ENCODE results near the gene FOXA3. TPM values are rescaled to one million over a fixed set of nuclear protein-coding genes. Genes with fewer than 3 reads are reported as not detected.

Gene FOXA3
- total RNA-seq = not detected

GRCh38 chr19:45863840-45864628, at the start of gene FOXA3:
Gene FOXA3, plus strand, starts transcription at chr19:45864326. Its CDS starts 131 bp downstream, at chr19:45864457.
- intact Hi-C loops (cut with DNase I) = no loop called here
- DNase-seq (ENCODE audit: low spot score) (peak; percentile 66), ATAC-seq (peak; percentile 7)

GRCh38 chr19:45814851-45815480, 49.2 kb upstream of the FOXA3 start, which contains the start of gene RSPH6A:
Gene RSPH6A, minus strand, starts transcription at chr19:45815308. Its CDS starts 132 bp downstream, at chr19:45815176.
- ATAC-seq = no peak
- intact Hi-C loops (cut with DNase I) = no loop called here
- no peak for DNase-seq (ENCODE audit: low spot score)

DNA sequence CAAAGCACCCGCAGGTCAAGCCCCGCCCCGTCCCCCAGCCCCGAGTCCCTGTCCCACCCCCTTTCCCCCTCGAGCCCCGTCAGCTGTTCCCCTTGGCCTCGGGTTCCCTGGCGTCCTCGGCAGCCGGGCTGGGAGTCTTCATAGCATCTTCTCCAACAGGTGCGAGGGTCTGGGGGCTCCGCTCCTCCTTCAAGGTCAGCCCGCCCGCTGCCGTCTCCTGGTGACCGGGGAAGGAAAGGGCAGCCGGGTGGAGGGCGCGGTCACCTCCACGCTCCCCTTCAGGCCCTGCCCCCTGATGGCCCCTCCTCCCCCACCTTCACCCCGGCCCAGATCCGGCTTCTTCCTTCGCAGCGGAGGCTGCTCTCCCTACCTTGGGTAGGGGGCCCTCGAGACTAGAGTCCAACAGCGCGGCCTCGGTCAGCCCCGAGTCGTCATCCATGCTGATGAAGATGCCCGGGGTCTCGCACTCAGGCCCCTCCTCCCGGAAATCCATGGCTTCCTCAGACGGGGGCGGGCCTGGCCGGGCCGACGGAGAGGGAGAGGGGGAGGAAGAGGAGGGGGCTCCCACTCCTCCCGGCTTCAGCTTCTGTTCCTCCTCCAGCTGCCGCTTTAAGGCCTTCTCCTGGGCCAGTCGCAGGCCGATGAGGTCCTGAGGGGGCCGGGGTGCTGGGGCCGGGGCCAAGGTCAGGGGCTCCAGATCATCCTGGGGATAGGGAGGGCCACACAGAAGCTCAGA, 48.5 kb upstream of the FOXA3 start:
- ATAC-seq = peak; percentile 37
- intact Hi-C loops (cut with DNase I) = no loop called here
- DNase-seq (ENCODE audit: low spot score) = no peak

GRCh38 chr19:45816236-45817009, 47.7 kb upstream of the FOXA3 start:
- intact Hi-C loops (cut with DNase I) = no loop called here
- ATAC-seq (peak; percentile 20), DNase-seq (ENCODE audit: low spot score) (no peak)

DNA sequence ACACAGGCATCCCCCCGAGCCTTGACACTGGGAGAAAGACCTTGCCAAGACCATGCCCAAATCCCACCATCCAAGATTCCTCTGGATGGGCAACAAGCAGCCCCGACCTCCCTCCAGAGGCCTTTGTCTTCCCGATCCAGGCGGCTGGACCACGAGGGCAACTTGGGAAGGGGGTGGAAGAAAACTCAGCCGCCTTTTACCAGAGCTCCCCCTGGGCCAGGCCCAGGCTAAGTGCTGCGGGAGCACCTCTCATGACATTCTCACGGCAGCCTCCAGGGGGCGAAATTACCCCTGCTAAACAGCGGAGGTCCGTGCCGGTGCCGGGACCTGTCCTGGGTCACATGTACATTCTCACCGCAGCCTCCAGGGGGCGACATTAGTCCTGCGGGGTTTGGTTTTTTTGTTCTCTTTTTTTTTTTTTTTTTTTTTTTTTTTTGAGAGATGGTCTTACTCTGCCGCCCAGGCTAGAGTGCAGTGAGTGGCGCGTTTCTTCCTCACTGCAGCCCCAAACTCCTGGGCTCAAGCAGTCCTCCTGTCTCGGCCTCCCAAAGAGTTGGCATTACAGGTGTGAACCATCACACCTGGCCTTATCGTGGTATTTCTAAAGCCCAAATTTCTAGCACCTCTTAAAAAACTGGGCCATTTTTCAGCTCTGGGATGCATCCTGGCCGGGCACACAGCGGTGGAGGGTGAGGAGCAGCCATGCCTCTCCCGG, 47.0 kb upstream of the FOXA3 start:
- intact Hi-C loops (cut with DNase I) = no loop called here
- ATAC-seq = peak; percentile 90
- peak; percentile 97 for DNase-seq (ENCODE audit: low spot score)

DNA sequence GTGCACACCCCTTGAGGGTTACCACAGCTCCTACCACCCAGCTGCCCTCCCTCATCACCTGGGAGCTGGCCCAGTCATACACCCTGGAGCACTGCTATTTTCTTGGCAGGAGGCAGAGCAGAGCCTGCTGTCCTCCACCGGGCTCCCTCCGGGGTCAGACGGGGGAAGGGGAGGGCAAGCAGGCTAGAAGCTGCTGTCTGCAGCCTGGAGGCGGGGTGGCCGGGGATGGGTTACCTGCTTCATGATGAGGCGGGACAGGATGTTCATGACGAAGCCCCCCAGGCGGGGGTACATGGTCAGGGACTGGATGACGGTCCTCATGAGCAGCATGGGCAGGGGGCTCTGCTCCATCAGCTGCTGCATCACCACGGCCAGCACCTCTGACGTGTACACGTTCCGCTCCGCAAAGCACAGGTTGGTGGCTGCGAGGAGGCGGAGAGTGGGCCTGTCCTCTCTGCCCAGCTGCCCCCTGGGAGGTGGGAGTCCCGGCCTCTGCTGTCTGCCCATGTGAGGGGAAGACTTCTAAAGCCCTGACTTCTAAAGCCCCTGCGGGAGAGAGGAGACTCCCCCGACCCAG, 46.3 kb upstream of the FOXA3 start:
- no peak for DNase-seq (ENCODE audit: low spot score)
- no peak for ATAC-seq
- intact Hi-C loops (cut with DNase I) = no loop called here

GRCh38 chr19:45819769-45820168, 44.4 kb upstream of the FOXA3 start:
- ATAC-seq (no peak), DNase-seq (ENCODE audit: low spot score) (no peak)
- intact Hi-C loops (cut with DNase I) = no loop called here

- intact Hi-C loops (cut with DNase I) = no loop called here
Measured at GRCh38 chr19:45820413-45821102, 43.6 kb upstream of the FOXA3 start.

GRCh38 chr19:45821103-45821521, 43.0 kb upstream of the FOXA3 start:
- intact Hi-C loops (cut with DNase I) = no loop called here
- ATAC-seq (no peak), DNase-seq (ENCODE audit: low spot score) (no peak)

More at GRCh38 chr19:45820413-45821102, 43.6 kb upstream of the FOXA3 start:
- ATAC-seq = no peak
- DNase-seq (ENCODE audit: low spot score) = no peak

- ATAC-seq (no peak), DNase-seq (ENCODE audit: low spot score) (no peak)
- intact Hi-C loops (cut with DNase I) = no loop called here
Measured at GRCh38 chr19:45821570-45821969, 42.6 kb upstream of the FOXA3 start.

DNA sequence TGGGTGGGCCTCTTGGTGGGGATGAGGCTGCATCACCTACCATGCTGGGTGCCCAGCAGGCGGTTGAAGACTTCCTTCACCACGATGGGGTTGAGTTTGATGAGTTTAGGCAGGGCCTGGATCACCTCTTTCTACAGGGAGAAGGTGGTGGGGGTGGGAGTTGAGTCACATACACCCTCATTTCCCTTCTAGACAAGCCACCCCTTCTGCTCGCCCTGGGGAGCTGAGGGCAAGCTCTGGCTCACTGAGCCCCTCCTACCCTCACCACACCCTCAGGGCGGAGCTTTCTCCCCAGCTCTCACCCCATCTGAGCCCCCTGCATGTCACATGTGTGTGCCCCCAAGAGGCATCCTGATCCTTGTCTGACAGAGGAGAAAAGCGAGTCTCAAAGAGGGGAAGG, 41.4 kb upstream of the FOXA3 start:
- intact Hi-C loops (cut with DNase I) = no loop called here
- ATAC-seq (no peak), DNase-seq (ENCODE audit: low spot score) (no peak)

DNA sequence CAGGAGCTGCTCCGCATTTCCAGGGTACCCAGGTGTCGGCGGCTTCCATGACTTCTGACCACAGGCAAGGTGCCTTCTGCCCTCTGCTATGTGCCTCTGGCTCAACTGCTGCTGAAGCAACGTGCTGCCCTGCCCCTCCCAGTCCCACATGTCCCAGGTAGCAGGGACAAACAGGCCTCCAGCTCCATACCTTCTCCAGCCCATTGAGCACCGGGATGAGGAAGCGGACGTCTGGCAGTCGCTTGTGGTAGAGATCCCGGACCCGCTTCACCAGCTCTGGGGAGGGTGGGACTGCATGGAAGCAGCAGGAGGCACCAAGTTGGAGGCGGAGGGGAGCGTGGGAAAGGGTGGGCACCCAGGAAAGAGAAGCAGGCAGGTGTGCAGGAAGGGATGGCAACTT, 40.9 kb upstream of the FOXA3 start:
- DNase-seq (ENCODE audit: low spot score) = no peak
- intact Hi-C loops (cut with DNase I) = no loop called here
- ATAC-seq = no peak

DNA sequence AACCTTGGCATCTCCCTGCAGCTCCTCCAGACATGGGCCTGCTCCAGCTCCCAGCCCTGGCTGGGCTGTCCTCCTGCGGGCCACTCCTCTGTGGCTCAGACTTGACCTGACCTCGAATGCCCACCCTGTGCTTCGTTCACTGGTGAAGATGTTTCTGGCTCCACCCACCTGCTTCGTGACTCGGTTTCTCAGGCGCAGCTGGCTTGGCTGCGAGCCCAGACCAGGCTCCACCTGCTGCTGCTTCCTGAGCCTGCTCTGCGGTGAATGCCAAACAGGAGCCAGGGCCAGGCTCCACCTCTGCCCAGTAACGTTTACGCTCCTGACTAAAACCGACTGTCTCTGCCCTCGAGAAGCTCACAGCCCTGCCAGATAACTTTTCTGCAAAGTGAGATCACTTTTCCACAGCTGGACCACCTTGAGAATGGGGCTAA, 40.1 kb upstream of the FOXA3 start:
- DNase-seq (ENCODE audit: low spot score) = no peak

DNA sequence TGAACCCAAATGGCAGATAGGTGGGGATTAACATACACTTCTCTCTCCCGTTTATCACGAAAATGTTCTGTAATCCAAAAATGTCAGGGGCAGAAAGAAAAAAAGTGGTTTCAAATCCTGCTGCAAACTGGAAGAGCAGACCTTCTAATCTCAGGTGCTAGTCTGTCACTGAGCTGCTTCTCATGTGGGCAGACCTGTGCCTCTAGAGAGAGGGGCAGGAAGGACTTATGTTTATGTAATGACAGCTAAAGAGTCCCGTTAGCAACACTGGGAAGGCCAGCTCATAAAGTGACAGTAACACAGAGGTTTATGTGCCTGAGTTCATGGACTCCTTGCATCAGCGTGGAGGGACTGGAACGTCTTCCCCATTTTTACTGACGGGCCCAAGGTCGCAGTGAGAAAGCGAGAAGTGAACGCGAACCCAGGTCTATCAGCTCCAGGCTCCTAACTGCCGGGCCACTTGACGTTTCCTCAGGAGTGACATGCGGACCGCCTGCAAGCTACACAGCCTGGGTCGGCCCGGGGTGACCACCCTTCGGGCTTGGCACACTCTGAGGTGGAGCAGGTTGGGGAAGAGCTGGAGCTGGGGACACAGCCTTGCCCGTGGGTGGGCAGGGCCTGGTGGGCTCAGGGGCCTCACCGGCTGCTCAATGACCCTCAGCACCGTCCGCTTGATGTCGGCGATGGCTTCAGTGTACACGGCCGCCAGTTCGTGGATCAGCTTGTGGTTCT, 39.4 kb upstream of the FOXA3 start:
- intact Hi-C loops (cut with DNase I) = no loop called here
- ATAC-seq (no peak), DNase-seq (ENCODE audit: low spot score) (no peak)

More for the DNA sequence above, 40.1 kb upstream of the FOXA3 start:
- peak; percentile 5 for ATAC-seq
- intact Hi-C loops (cut with DNase I) = no loop called here

GRCh38 chr19:45825263-45825605, 38.9 kb upstream of the FOXA3 start:
- intact Hi-C loops (cut with DNase I) = no loop called here
- ATAC-seq (no peak), DNase-seq (ENCODE audit: low spot score) (no peak)

DNA sequence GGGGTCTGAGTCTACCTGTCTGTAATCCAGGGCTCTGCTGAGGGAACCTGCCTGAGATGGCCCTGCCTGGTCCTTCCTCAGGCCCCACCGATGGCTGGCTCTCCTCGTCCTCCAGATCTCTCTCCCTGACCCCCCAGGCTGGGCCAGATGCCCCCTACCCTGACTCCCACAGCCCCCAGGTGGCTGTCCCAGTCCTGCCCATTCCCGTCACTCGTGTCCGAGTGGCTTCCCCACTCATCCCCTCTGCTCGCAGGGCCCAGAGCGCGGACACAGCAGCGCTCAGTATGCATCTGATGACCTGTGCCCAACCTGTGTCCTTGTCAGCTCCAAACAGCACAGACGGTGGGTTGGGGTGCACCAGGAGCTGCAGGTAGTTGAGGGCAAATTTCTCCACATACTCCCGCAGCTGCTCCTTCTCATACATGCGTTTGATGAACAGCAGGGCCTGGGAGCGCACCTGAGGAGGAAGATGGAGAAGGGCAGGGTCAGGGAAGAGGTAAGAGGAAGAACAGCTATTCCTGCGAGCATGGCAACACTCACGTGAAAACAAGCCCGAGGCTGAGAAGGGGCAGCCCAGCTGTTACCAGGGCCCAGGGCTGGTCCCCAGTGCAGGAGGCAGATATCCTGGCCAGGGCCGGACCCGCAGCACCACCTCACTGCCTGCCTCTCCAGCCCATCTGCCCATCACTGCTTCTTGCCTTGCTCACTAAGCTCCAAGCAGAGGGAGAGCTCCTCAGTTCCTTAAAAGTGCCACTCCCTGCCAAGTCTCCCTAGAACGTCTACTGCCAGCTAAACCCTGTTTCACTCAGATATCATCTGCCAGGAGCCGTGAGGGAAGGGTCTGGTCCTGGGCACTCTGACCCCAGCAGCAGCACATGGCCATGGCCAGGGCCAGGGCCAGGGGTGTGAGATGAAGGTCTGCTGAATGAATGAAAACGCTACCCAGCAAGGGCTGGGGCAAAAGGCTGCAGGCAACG, 37.9 kb upstream of the FOXA3 start:
- ATAC-seq = no peak
- no peak for DNase-seq (ENCODE audit: low spot score)
- intact Hi-C loops (cut with DNase I) = no loop called here
